COR-L47 (cell line): ENCODE data around the gene HSPB3.
"Not testable (repeated sequence)": the region's sequence is repeated elsewhere in the genome, so short reads cannot be mapped to it uniquely, and the experiment has no call there.

Source experiments
- DNase-seq: peaks from one replicate; lab custom pipeline; 2025; lab: John Stamatoyannopoulos, UW

HSPB3 gene

GRCh38 chr5:54455413-54456157 lies at the start of gene HSPB3:
Gene HSPB3 (plus strand): TSS chr5:54455699. CDS start chr5:54455790, 91 bp downstream.
- no peak for DNase-seq

GRCh38 chr5:54411176-54411575 lies 44.3 kb upstream of the HSPB3 start:
- DNase-seq = no peak

GRCh38 chr5:54412913-54413312 lies 42.6 kb upstream of the HSPB3 start:
- DNase-seq = no peak

- no peak for DNase-seq
Observed at GRCh38 chr5:54415147-54415546, 40.4 kb upstream of the HSPB3 start.

GRCh38 chr5:54415896-54416601 lies 39.5 kb upstream of the HSPB3 start:
- no peak for DNase-seq

GRCh38 chr5:54419573-54420423 lies 35.7 kb upstream of the HSPB3 start:
- DNase-seq = peak; percentile 71

GRCh38 chr5:54420511-54420910 lies 35.0 kb upstream of the HSPB3 start:
- DNase-seq = not testable (repeated sequence)

- DNase-seq = no peak
Observed at GRCh38 chr5:54421976-54422375, 33.5 kb upstream of the HSPB3 start.

GRCh38 chr5:54425258-54425657 lies 30.2 kb upstream of the HSPB3 start:
- no peak for DNase-seq

- DNase-seq = no peak
Observed at GRCh38 chr5:54426209-54426608, 29.3 kb upstream of the HSPB3 start.

GRCh38 chr5:54434650-54435049 lies 20.8 kb upstream of the HSPB3 start:
- not testable (repeated sequence) for DNase-seq

- DNase-seq = no peak
Observed at GRCh38 chr5:54438620-54439389, 16.7 kb upstream of the HSPB3 start.

GRCh38 chr5:54440456-54440893 lies 15.0 kb upstream of the HSPB3 start:
- no peak for DNase-seq

- DNase-seq = no peak
Observed at GRCh38 chr5:54442271-54442670, 13.2 kb upstream of the HSPB3 start.

GRCh38 chr5:54443270-54443669 lies 12.2 kb upstream of the HSPB3 start:
- peak; percentile 1 for DNase-seq

- no peak for DNase-seq
Observed at GRCh38 chr5:54445691-54446378, 9.7 kb upstream of the HSPB3 start.

- DNase-seq = no peak
Observed at GRCh38 chr5:54446379-54446732, 9.1 kb upstream of the HSPB3 start.

GRCh38 chr5:54449923-54450322 lies 5.6 kb upstream of the HSPB3 start:
- DNase-seq = no peak

GRCh38 chr5:54450542-54450941 lies 5.0 kb upstream of the HSPB3 start:
- DNase-seq = no peak

GRCh38 chr5:54453046-54453445 lies 2.5 kb upstream of the HSPB3 start:
- DNase-seq = no peak

- DNase-seq = no peak
Observed at GRCh38 chr5:54454602-54455001, 897 bp upstream of the HSPB3 start.
